WTC11 (cell line): ENCODE measurements around the gene DLG1.

Experiments used
- ATF2 ChIP-seq: sonication (generic); formaldehyde crosslinking; IDR thresholded peaks from 2 replicates; pipeline ENCODE4 v1.8.1; 2022; ENCODE audit warnings: low read depth, missing genetic modification reagents, borderline replicate concordance
- CTCF ChIP-seq: fragments of 200-600 bp; IDR thresholded peaks from 2 replicates; pipeline ENCODE4 v1.8.0; 2022; ENCODE audit warnings: antibody characterized with exemption
- SP1 ChIP-seq: sonication (generic); formaldehyde crosslinking; conservative IDR thresholded peaks from 2 replicates; pipeline ENCODE4 v1.8.1; 2022; ENCODE audit warnings: missing genetic modification reagents
- USF2 ChIP-seq: sonication (generic); formaldehyde crosslinking; IDR thresholded peaks from 2 replicates; pipeline ENCODE4 v1.8.1; 2023; ENCODE audit warnings: mild to moderate bottlenecking, missing genetic modification reagents, moderate library complexity
- ZNF232 ChIP-seq: sonication (generic); formaldehyde crosslinking; IDR thresholded peaks from 2 replicates; pipeline ENCODE4 v1.8.0; 2022; ENCODE audit warnings: mild to moderate bottlenecking, missing genetic modification reagents

- TF ChIP-seq CTCF (no peak), ATF2 (CRISPR knock-in tag) (no peak), USF2 (CRISPR knock-in tag) (no peak), SP1 (CRISPR knock-in tag) (no peak), ZNF232 (CRISPR knock-in tag) (no peak)
Measured at GRCh38 chr3:197333901-197334639, 35.7 kb upstream of the DLG1 start.
